WTC11 (cell line): ENCODE data around the gene JAML. TPM values are rescaled to one million over a fixed set of nuclear protein-coding genes. Genes with fewer than 3 reads are reported as not detected.

ENCODE experiments used
- ATAC-seq: fragments of 200-7000 bp; cut with Tn5 transposase; 2 replicates; pipeline ENCODE4 v1.10.0; 2021; ENCODE audit warnings: mild to moderate bottlenecking, moderate library complexity
- CTCF ChIA-PET: fragments of 300-600 bp; sonication (Branson Sonifier 250); formaldehyde crosslinking; loops from one replicate; lab custom pipeline; 2021; ENCODE audit warnings: antibody characterized with exemption; lab: Charles Lee
- POLR2A ChIA-PET: fragments of 350-600 bp; sonication (Branson Sonifier 250); formaldehyde crosslinking; loops from one replicate; lab custom pipeline; 2021; ENCODE audit warnings: antibody characterized with exemption; lab: Charles Lee
- DNase-seq: peaks from one replicate; pipeline ENCODE4 v3.0.0; 2021; ENCODE audit warnings: low spot score
- H3K27ac Mint-ChIP-seq: 2 replicates; pipeline ENCODE4 v1.8.0; 2021; ENCODE audit warnings: mixed read lengths
- H3K27me3 Mint-ChIP-seq: 2 replicates; pipeline ENCODE4 v1.8.0; 2021; ENCODE audit warnings: low read depth, mild to moderate bottlenecking, moderate library complexity, mixed read lengths
- H3K36me3 Mint-ChIP-seq: 2 replicates; pipeline ENCODE4 v1.8.0; 2021; ENCODE audit warnings: mixed read lengths
- H3K4me1 Mint-ChIP-seq: 2 replicates; pipeline ENCODE4 v1.8.0; 2022; ENCODE audit warnings: mixed read lengths
- H3K4me3 Mint-ChIP-seq: 2 replicates; pipeline ENCODE4 v1.8.0; 2021; ENCODE audit warnings: mild to moderate bottlenecking, moderate library complexity, mixed read lengths
- H3K9me3 Mint-ChIP-seq: 2 replicates; pipeline ENCODE4 v1.8.0; 2021; ENCODE audit warnings: mixed read lengths
- AR ChIP-seq: fragments of 250-450 bp; sonication (Bioruptor Pico); IDR thresholded peaks from 2 replicates; pipeline ENCODE4 v1.9.0; 2021; ENCODE audit warnings: mild to moderate bottlenecking
- ATF3 ChIP-seq: sonication (generic); formaldehyde crosslinking; conservative IDR thresholded peaks from 2 replicates; pipeline ENCODE4 v1.8.1; 2022; ENCODE audit warnings: mild to moderate bottlenecking, missing genetic modification reagents
- CDX4 ChIP-seq: fragments of 250-450 bp; sonication (Bioruptor Pico); IDR thresholded peaks from 2 replicates; pipeline ENCODE4 v1.9.0; 2021; ENCODE audit warnings: moderate library complexity, mild to moderate bottlenecking, inconsistent platforms, borderline replicate concordance
- ELF4 ChIP-seq: sonication (generic); formaldehyde crosslinking; IDR thresholded peaks from 2 replicates; pipeline ENCODE4 v1.8.1; 2022; ENCODE audit warnings: low read depth, mild to moderate bottlenecking, moderate library complexity, missing genetic modification reagents
- FOXJ3 ChIP-seq: sonication (generic); formaldehyde crosslinking; IDR thresholded peaks from 2 replicates; pipeline ENCODE4 v1.9.0; 2021; ENCODE audit warnings: missing genetic modification reagents, mild to moderate bottlenecking, borderline replicate concordance
- FOXP1 ChIP-seq: sonication (generic); formaldehyde crosslinking; IDR thresholded peaks from 2 replicates; pipeline ENCODE4 v1.8.0; 2022; ENCODE audit warnings: missing genetic modification reagents, mild to moderate bottlenecking, moderate library complexity, borderline replicate concordance
- JAZF1 ChIP-seq: fragments of 250-450 bp; sonication (Bioruptor Pico); IDR thresholded peaks from 2 replicates; pipeline ENCODE4 v1.9.0; 2021; ENCODE audit warnings: moderate library complexity, mild to moderate bottlenecking, inconsistent platforms
- KAT7 ChIP-seq: sonication (generic); formaldehyde crosslinking; IDR thresholded peaks from 2 replicates; pipeline ENCODE4 v1.8.1; 2023; ENCODE audit warnings: missing genetic modification reagents, mild to moderate bottlenecking, borderline replicate concordance
- MAX ChIP-seq: sonication (generic); formaldehyde crosslinking; IDR thresholded peaks from 2 replicates; pipeline ENCODE4 v1.8.0; 2022; ENCODE audit warnings: mild to moderate bottlenecking, missing genetic modification reagents
- NR3C1 ChIP-seq: sonication (generic); formaldehyde crosslinking; conservative IDR thresholded peaks from 2 replicates; pipeline ENCODE4 v1.8.1; 2023; ENCODE audit warnings: low read depth, mild to moderate bottlenecking, missing genetic modification reagents
- PRDM15 ChIP-seq: sonication (generic); formaldehyde crosslinking; IDR thresholded peaks from 2 replicates; pipeline ENCODE4 v1.8.0; 2022; ENCODE audit warnings: missing genetic modification reagents
- PRRX2 ChIP-seq: fragments of 250-450 bp; sonication (Bioruptor Pico); IDR thresholded peaks from 2 replicates; pipeline ENCODE4 v1.8.0; 2021; ENCODE audit warnings: mild to moderate bottlenecking
- ZBTB21 ChIP-seq: sonication (generic); formaldehyde crosslinking; IDR thresholded peaks from 2 replicates; pipeline ENCODE4 v1.8.1; 2023; ENCODE audit warnings: mild to moderate bottlenecking, missing genetic modification reagents, borderline replicate concordance
- ZMAT4 ChIP-seq: fragments of 250-450 bp; sonication (Bioruptor Pico); IDR thresholded peaks from 2 replicates; pipeline ENCODE4 v1.9.0; 2021; ENCODE audit warnings: mild to moderate bottlenecking
- ZNF121 ChIP-seq: sonication (generic); formaldehyde crosslinking; IDR thresholded peaks from 2 replicates; pipeline ENCODE4 v1.8.0; 2023; ENCODE audit warnings: missing genetic modification reagents
- ZNF263 ChIP-seq: sonication (generic); formaldehyde crosslinking; IDR thresholded peaks from 2 replicates; pipeline ENCODE4 v1.8.1; 2022; ENCODE audit warnings: low read depth, mild to moderate bottlenecking, moderate library complexity, missing genetic modification reagents
- ZNF423 ChIP-seq: fragments of 250-450 bp; sonication (Bioruptor Pico); IDR thresholded peaks from 2 replicates; pipeline ENCODE4 v2.1.2; 2022; ENCODE audit warnings: mild to moderate bottlenecking, moderate library complexity
- ZNF425 ChIP-seq: fragments of 250-450 bp; sonication (Bioruptor Pico); conservative IDR thresholded peaks from 2 replicates; pipeline ENCODE4 v1.9.0; 2021; ENCODE audit warnings: mild to moderate bottlenecking
- total RNA-seq: library from RNA; stranded (reverse); gene quantifications from 3 replicates; pipeline ENCODE4 v1.2.3, GENCODE V29; 2021

The JAML gene
- total RNA-seq, 1 experiment from 2014 or later = 0.24 TPM

GRCh38 chr11:118231461-118231860, 6.7 kb upstream of the JAML start:
- H3K27me3 Mint-ChIP-seq = peaks cover 8% of the 10 kb centered on the region
- no peaks in the 10 kb centered on the region for H3K9me3 Mint-ChIP-seq
- no peak overlapping the region for H3K4me3 Mint-ChIP-seq
- DNase-seq = no peak
- no peaks in the 10 kb centered on the region for H3K4me1 Mint-ChIP-seq
- ATAC-seq = no peak
- CTCF ChIA-PET = no interaction called here
- H3K27ac Mint-ChIP-seq = no peak overlapping the region
- POLR2A ChIA-PET = no interaction called here
- TF ChIP-seq ZNF423 (no peak), ZNF425 (CRISPR knock-in tag) (no peak)
- H3K36me3 Mint-ChIP-seq = no peaks in the 10 kb centered on the region

- ATAC-seq = no peak
- H3K27ac Mint-ChIP-seq = no peak overlapping the region
- CTCF ChIA-PET = no interaction called here
Observed at GRCh38 chr11:118230088-118230487, 5.3 kb upstream of the JAML start.

More at GRCh38 chr11:118230088-118230487, 5.3 kb upstream of the JAML start:
- no peaks in the 10 kb centered on the region for H3K36me3 Mint-ChIP-seq
- no peaks in the 10 kb centered on the region; the same call in 1 of the 2 replicates for H3K27me3 Mint-ChIP-seq
- POLR2A ChIA-PET = no interaction called here
- TF ChIP-seq ZNF121 (CRISPR knock-in tag) = no peak
- no peak for TF ChIP-seq NR3C1
- TF ChIP-seq MAX (CRISPR knock-in tag) = no peak
- no peak for TF ChIP-seq KAT7
- TF ChIP-seq CDX4 = no peak
- no peak for TF ChIP-seq ATF3 (CRISPR knock-in tag)
- TF ChIP-seq PRRX2 = no peak
- no peak for TF ChIP-seq ZMAT4
- no peak for TF ChIP-seq FOXP1 (CRISPR knock-in tag)
- no peak for TF ChIP-seq ZBTB21 (CRISPR knock-in tag)
- no peak for TF ChIP-seq ZNF263 (CRISPR knock-in tag)
- no peak for TF ChIP-seq JAZF1 (CRISPR knock-in tag)
- no peak for TF ChIP-seq PRDM15 (CRISPR knock-in tag)
- TF ChIP-seq ZNF425 (CRISPR knock-in tag) = no peak
- no peak for TF ChIP-seq FOXJ3
- no peak for TF ChIP-seq ELF4 (CRISPR knock-in tag)
- TF ChIP-seq AR (CRISPR knock-in tag) = no peak
- TF ChIP-seq, all 79 proteins: peak for 0
- Mint-ChIP-seq H3K9me3 (no peaks in the 10 kb centered on the region), H3K4me1 (no peaks in the 10 kb centered on the region), H3K4me3 (no peak overlapping the region)
- no peak for DNase-seq
